H1 (cell line): Measurements from ENCODE around the gene CTSW. TPM values are rescaled to one million over a fixed set of nuclear protein-coding genes. Genes with fewer than 3 reads are reported as not detected.

Experiments used
- ASH2L ChIP-seq: fragments of 200-600, 300-600 bp; sonication (generic); IDR thresholded peaks from one replicate; pipeline ENCODE4 v1.7.1; 2017; ENCODE audit warnings: low read length
- BACH1 ChIP-seq: IDR thresholded peaks from 2 replicates; pipeline ENCODE4 v1.6.1; 2012; ENCODE audit warnings: low read length, improper control_type of control experiment
- CTBP2 ChIP-seq: IDR thresholded peaks from 2 replicates; pipeline ENCODE4 v1.7.0; 2011; ENCODE audit warnings: borderline replicate concordance, mild to moderate bottlenecking, moderate library complexity, mixed read lengths, low read length; ENCODE audit not compliant: insufficient read depth, insufficient read length
- EGR1 ChIP-seq: IDR thresholded peaks from 2 replicates; pipeline ENCODE4 v1.6.1; 2011; ENCODE audit warnings: low read depth, low read length, borderline replicate concordance
- EP300 ChIP-seq, 2 experiments: IDR thresholded peaks; 1 replicate in 1 of 2; 2 replicates in 1 of 2; pipeline ENCODE4 v1.6.1; 2011 to 2012; ENCODE audit warnings: low read depth in 2 of 2, low read length in 2 of 2, mild to moderate bottlenecking in 2 of 2, borderline replicate concordance in 1 of 2, inconsistent platforms in 1 of 2, moderate library complexity in 1 of 2
- HDAC6 ChIP-seq: IDR thresholded peaks from one replicate; pipeline ENCODE4 v1.7.1; 2012; ENCODE audit warnings: low read depth, mild to moderate bottlenecking, inconsistent platforms, low read length, moderate library complexity
- MAFK ChIP-seq: IDR thresholded peaks from 2 replicates; pipeline ENCODE4 v1.6.1; 2012; ENCODE audit warnings: low read depth, mild to moderate bottlenecking, improper control_type of control experiment, low read length
- POLR2A ChIP-seq, 2 experiments: IDR thresholded peaks; 1 replicate in 1 of 2; 2 replicates in 1 of 2; pipeline ENCODE4 v1.6.1; 2011; ENCODE audit warnings: low read depth in 2 of 2, low read length in 2 of 2, mild to moderate bottlenecking in 2 of 2; ENCODE audit errors: control extremely low read depth in 1 of 2
- YY1 ChIP-seq: IDR thresholded peaks from 2 replicates; pipeline ENCODE4 v1.6.1; 2011; ENCODE audit warnings: low read depth, mild to moderate bottlenecking, low read length
- polyA plus RNA-seq, 7 experiments: library from polyadenylated mRNA; depleted of rRNA in 3 of 7; stranded (reverse) in 5 of 7; unstranded in 2 of 7; fragments of >200 nt in 5 of 7; fragments of 200-250 nt in 2 of 7; gene quantifications; 1 replicate in 5 of 7; 2 replicates in 1 of 7; 4 replicates in 1 of 7; pipeline versions ENCODE4 v1.2.1 to v1.2.3, GENCODE V29; 2011 to 2013; ENCODE audit warnings: missing spikeins in 2 of 7, mixed read lengths in 2 of 7
- total RNA-seq: library from RNA; stranded (reverse); fragmentation: NEBNext Ultra II Directional; extraction: Animal tissue kit (Norgen Biotek cat#: 25700); gene quantifications from 2 replicates; pipeline ENCODE4 v1.2.1, GENCODE V29; 2021

The CTSW gene
- total and polyA plus RNA-seq, 2 of the 8 experiments (the other 6 are each of a cell fraction or from before 2014, with no cell fraction given) = not detected

GRCh38 chr11:65903715-65904114 lies 24.1 kb downstream of the CTSW start (continued):
- TF ChIP-seq EP300 (IDR thresholded peaks at IDR 0.05; ENCODE audit: borderline replicate concordance in 1 of 2, low read depth in 2 of 2, low read length in 2 of 2) (no peak), CTBP2 (no peak), MAFK (no peak), YY1 (no peak), HDAC6 (no peak), ASH2L (no peak), EGR1 (no peak), BACH1 (no peak), POLR2A (IDR thresholded peaks at IDR 0.05; ENCODE audit: control extremely low read depth in 1 of 2, low read depth in 2 of 2, low read length in 2 of 2) (no peak)
- TF ChIP-seq, all 59 proteins: peak for 0
